Measurements from ENCODE around the gene CLASP1.

DNA sequence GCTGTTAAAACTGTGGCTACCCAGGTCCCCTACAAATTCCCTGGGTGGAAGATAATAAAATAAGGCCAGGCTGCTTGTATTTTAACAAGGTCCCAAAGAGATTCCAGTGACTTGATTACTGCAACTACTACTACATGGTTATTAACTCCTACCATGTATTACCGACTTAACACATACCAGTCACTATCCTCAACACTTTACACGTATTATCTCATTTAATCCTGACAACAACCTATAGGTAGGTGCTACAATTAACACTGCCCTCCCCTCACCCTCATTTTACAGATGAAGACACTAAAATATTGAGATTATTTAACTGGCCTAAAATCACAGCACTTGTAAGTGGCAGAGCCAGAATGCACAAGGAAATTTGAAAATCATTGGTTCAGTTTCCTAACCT lies 5.4 kb downstream of the CLASP1 start:
- no peak for TF ChIP-seq POLR2A (IDR thresholded peaks at IDR 0.05; ENCODE audit: low read depth, low read length)
- no peak for TF ChIP-seq POLR2AphosphoS5 (IDR thresholded peaks at IDR 0.05; ENCODE audit: low read depth, low read length)
- TF ChIP-seq TAF1 (IDR thresholded peaks at IDR 0.05; ENCODE audit: low read depth, low read length) = no peak
- TF ChIP-seq SPI1 (IDR thresholded peaks at IDR 0.05; ENCODE audit: low read depth, low read length) = no peak
- no peak for TF ChIP-seq PAX5 (IDR thresholded peaks at IDR 0.05; ENCODE audit: insufficient read depth, low read length, severe bottlenecking)
- no peak for TF ChIP-seq POU2F2 (IDR thresholded peaks at IDR 0.05; ENCODE audit: low read depth, low read length)

Measured in GM12891 (cell line).